SK-N-SH (cell line): ENCODE data around the gene MLANA. TPM values are rescaled to one million over a fixed set of nuclear protein-coding genes. Genes with fewer than 3 reads are reported as not detected.

Source experiments
- CTCF ChIA-PET: fragments of 300-600, 350-600 bp; formaldehyde crosslinking; extraction: SDS; loops from one replicate; lab custom pipeline; 2021; lab: Yijun Ruan, JAX
- POLR2A ChIA-PET: fragments of 350-600 bp; sonication (Branson Sonifier 250); formaldehyde crosslinking; extraction: SDS; loops from one replicate; lab custom pipeline; 2020; ENCODE audit warnings: antibody characterized with exemption, inconsistent platforms; lab: Yijun Ruan, JAX
- DNase-seq: peaks from one replicate; pipeline ENCODE4 v3.0.0; 2012
- H2AFZ ChIP-seq: fragments of 200-600 bp; sonication (generic); 2 replicates; pipeline ENCODE4 v1.8.1; 2016; ENCODE audit warnings: antibody characterized with exemption, mild to moderate bottlenecking, low read depth
- H3F3A ChIP-seq: fragments of 200-600 bp; sonication (generic); replicated peaks from 2 replicates; pipeline ENCODE3; 2016; ENCODE audit warnings: antibody characterized with exemption, mild to moderate bottlenecking; ENCODE audit not compliant: insufficient read depth
- H3K27ac ChIP-seq, 2 experiments: fragments of 200-500 bp in 1 of 2; fragments of 200-600 bp in 1 of 2; sonication (Bioruptor generic) in 1 of 2; sonication (generic), shearing (Covaris generic) in 1 of 2; 2 replicates each; pipeline versions ENCODE4 v1.5.1 to v1.6.1; 2014 to 2016; ENCODE audit warnings: low read depth in 2 of 2, inconsistent platforms in 1 of 2, low read length in 1 of 2, mild to moderate bottlenecking in 1 of 2, mixed read lengths in 1 of 2
- H3K27me3 ChIP-seq: fragments of 200-600 bp; sonication (generic), shearing (Covaris generic); 2 replicates; pipeline ENCODE4 v1.6.1; 2016; ENCODE audit warnings: mixed run types; ENCODE audit not compliant: insufficient read depth
- H3K36me3 ChIP-seq, 2 experiments: fragments of 200-500 bp in 1 of 2; fragments of 200-600 bp in 1 of 2; sonication (Bioruptor generic) in 1 of 2; sonication (generic) in 1 of 2; replicated peaks in 1 of 2; 2 replicates each; pipeline versions ENCODE3 to v1.5.1; 2014 to 2016; ENCODE audit warnings: low read length in 1 of 2, mild to moderate bottlenecking in 1 of 2; ENCODE audit not compliant: insufficient read depth in 2 of 2, control insufficient read depth in 1 of 2
- H3K4me1 ChIP-seq, 2 experiments: fragments of 200-500 bp in 1 of 2; fragments of 200-600 bp in 1 of 2; sonication (Bioruptor generic) in 1 of 2; sonication (generic), shearing (Covaris generic) in 1 of 2; 2 replicates each; pipeline versions ENCODE4 v1.5.1 to v1.6.1; 2014 to 2016; ENCODE audit warnings: low read depth in 1 of 2, low read length in 1 of 2, mixed run types in 1 of 2; ENCODE audit not compliant: insufficient read depth in 2 of 2, control insufficient read depth in 1 of 2
- H3K4me2 ChIP-seq: fragments of 200-600 bp; sonication (generic), shearing (Covaris generic); 2 replicates; pipeline ENCODE4 v1.6.1; 2017; ENCODE audit warnings: mixed run types
- H3K4me3 ChIP-seq, 2 experiments: fragments of 200-500 bp in 1 of 2; fragments of 200-600 bp in 1 of 2; sonication (Bioruptor generic) in 1 of 2; sonication (generic), shearing (Covaris generic) in 1 of 2; 2 replicates each; pipeline versions ENCODE4 v1.5.1 to v1.8.1; 2014 to 2016; ENCODE audit warnings: low read depth in 2 of 2, inconsistent platforms in 1 of 2, low read length in 1 of 2, mild to moderate bottlenecking in 1 of 2, mixed read lengths in 1 of 2, moderate library complexity in 1 of 2
- H3K79me2 ChIP-seq: fragments of 200-600 bp; sonication (generic); 2 replicates; pipeline ENCODE4 v1.8.1; 2017; ENCODE audit warnings: mild to moderate bottlenecking; ENCODE audit not compliant: insufficient read depth
- H3K9ac ChIP-seq: fragments of 200-600 bp; sonication (generic); 2 replicates; pipeline ENCODE4 v1.6.1; 2017; ENCODE audit warnings: mixed run types
- H3K9me2 ChIP-seq: fragments of 200-600 bp; sonication (generic); 2 replicates; pipeline ENCODE4 v1.6.1; 2017; ENCODE audit warnings: mixed run types
- H3K9me3 ChIP-seq: fragments of 200-600 bp; sonication (generic); 2 replicates; pipeline ENCODE4 v1.6.1; 2017; ENCODE audit warnings: mixed run types, mild to moderate bottlenecking, moderate library complexity
- H4K20me1 ChIP-seq: fragments of 200-600 bp; sonication (generic); 2 replicates; pipeline ENCODE4 v1.6.1; 2017; ENCODE audit warnings: mild to moderate bottlenecking, mixed run types; ENCODE audit not compliant: insufficient read depth
- EP300 ChIP-seq, 2 experiments: IDR thresholded peaks; 2 replicates each; pipeline versions ENCODE4 v1.4.0 to v1.6.1; 2012; ENCODE audit warnings: borderline replicate concordance in 1 of 2, low read depth in 1 of 2, low read length in 1 of 2
- GABPA ChIP-seq: IDR thresholded peaks from 2 replicates; pipeline ENCODE4 v1.4.0; 2012; ENCODE audit warnings: low read depth, mild to moderate bottlenecking
- GATA2 ChIP-seq: sonication (generic); formaldehyde crosslinking; IDR thresholded peaks from 2 replicates; pipeline ENCODE4 v1.5.0; 2020; ENCODE audit warnings: mild to moderate bottlenecking, missing genetic modification reagents
- IRF3 ChIP-seq: fragments of 150-350 bp; IDR thresholded peaks from 2 replicates; pipeline ENCODE4 v1.6.1; 2016; ENCODE audit warnings: mild to moderate bottlenecking, low read depth, low read length
- JUND ChIP-seq: IDR thresholded peaks from 2 replicates; pipeline ENCODE4 v1.4.0; 2012
- MEF2A ChIP-seq: IDR thresholded peaks from 2 replicates; pipeline ENCODE4 v1.4.0; 2012; ENCODE audit warnings: low read depth, borderline replicate concordance
- MXI1 ChIP-seq: IDR thresholded peaks from 2 replicates; pipeline ENCODE4 v1.6.1; 2012; ENCODE audit warnings: mild to moderate bottlenecking, low read depth, low read length, improper control_type of control experiment
- NFIC ChIP-seq: IDR thresholded peaks from 2 replicates; pipeline ENCODE4 v1.4.0; 2012; ENCODE audit warnings: borderline replicate concordance
- NRF1 ChIP-seq: IDR thresholded peaks from 2 replicates; pipeline ENCODE4 v1.6.1; 2012; ENCODE audit warnings: low read depth, mild to moderate bottlenecking, low read length
- POLR2AphosphoS5 ChIP-seq: IDR thresholded peaks from 2 replicates; pipeline ENCODE4 v1.6.1; 2012; ENCODE audit warnings: low read depth, low read length
- RAD21 ChIP-seq: IDR thresholded peaks from 2 replicates; pipeline ENCODE4 v1.6.1; 2012; ENCODE audit warnings: mild to moderate bottlenecking, low read length
- RCOR1 ChIP-seq: fragments of 150-350 bp; IDR thresholded peaks from 2 replicates; pipeline ENCODE4 v1.6.1; 2017; ENCODE audit warnings: antibody characterized with exemption, low read length
- RFX5 ChIP-seq: IDR thresholded peaks from 2 replicates; pipeline ENCODE4 v1.6.1; 2012; ENCODE audit warnings: mild to moderate bottlenecking, improper control_type of control experiment, low read length
- RXRA ChIP-seq: IDR thresholded peaks from 2 replicates; pipeline ENCODE4 v1.4.0; 2012; ENCODE audit warnings: low read depth, mild to moderate bottlenecking, borderline replicate concordance
- SIN3A ChIP-seq: IDR thresholded peaks from 2 replicates; pipeline ENCODE4 v1.6.1; 2012; ENCODE audit warnings: low read depth, mild to moderate bottlenecking, low read length, moderate library complexity, borderline replicate concordance
- TAF1 ChIP-seq: IDR thresholded peaks from 2 replicates; pipeline ENCODE4 v1.6.1; 2012; ENCODE audit warnings: low read depth, mild to moderate bottlenecking, low read length, moderate library complexity, borderline replicate concordance
- YY1 ChIP-seq: IDR thresholded peaks from 2 replicates; pipeline ENCODE4 v1.4.0; 2012; ENCODE audit warnings: low read depth, mild to moderate bottlenecking
- ZBTB33 ChIP-seq: IDR thresholded peaks from 2 replicates; pipeline ENCODE4 v1.4.0; 2012; ENCODE audit warnings: low read depth, borderline replicate concordance
- WGBS: methylation state at CpG from one replicate; pipeline ENCODE4 v1.1.6; 2017; ENCODE audit warnings: low lambda C conversion rate; 5-methylcytosine and 5-hydroxymethylcytosine counted together
- polyA plus RNA-seq, 3 experiments: library from polyadenylated mRNA; depleted of rRNA; stranded (reverse); fragments of >200 nt; gene quantifications; 2 replicates each; pipeline ENCODE4 v1.2.3, GENCODE V29; 2012
- TF ChIP-seq, protein P1 (sequence below): IDR thresholded peaks from 2 replicates; pipeline ENCODE4 v1.4.0; 2012; ENCODE audit warnings: low read depth
- TF ChIP-seq, protein P2 (sequence below): IDR thresholded peaks from 2 replicates; pipeline ENCODE4 v1.6.1; 2012; ENCODE audit warnings: mild to moderate bottlenecking, low read depth, low read length, moderate library complexity

MLANA gene
- polyA plus RNA-seq, 1 of the 3 experiments (the other 2 are of a cell fraction), result not detected

GRCh38 chr9:5872511-5872910 is 18.2 kb upstream of the MLANA start:
- TF ChIP-seq RFX5, result no peak
- TF ChIP-seq ZBTB33, result no peak
- no peak for TF ChIP-seq NFIC
- no peak for TF ChIP-seq JUND
- TF ChIP-seq, protein P1, sequence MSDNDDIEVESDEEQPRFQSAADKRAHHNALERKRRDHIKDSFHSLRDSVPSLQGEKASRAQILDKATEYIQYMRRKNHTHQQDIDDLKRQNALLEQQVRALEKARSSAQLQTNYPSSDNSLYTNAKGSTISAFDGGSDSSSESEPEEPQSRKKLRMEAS, result no peak
- no peak for TF ChIP-seq IRF3
- TF ChIP-seq NRF1, result no peak
- no peak for TF ChIP-seq MXI1
- no peak for TF ChIP-seq MEF2A
- TF ChIP-seq SIN3A, result no peak
- no peak for TF ChIP-seq GATA2
- Histone ChIP-seq H3K9ac (no peak overlapping the region), H3F3A (no peaks in the 10 kb centered on the region), H3K9me3 (no peaks in the 10 kb centered on the region), H3K36me3 (no peaks in the 10 kb centered on the region), H3K27me3 (no peaks in the 10 kb centered on the region), H3K4me1 (no peaks in the 10 kb centered on the region), H3K79me2 (no peaks in the 10 kb centered on the region), H3K4me2 (no peak overlapping the region), H3K9me2 (no peaks in the 10 kb centered on the region), H2AFZ (no peak overlapping the region; the same call in 1 of the 2 replicates), H4K20me1 (no peaks in the 10 kb centered on the region), H3K4me3 (no peak overlapping the region), H3K27ac (no peak overlapping the region)
- POLR2A ChIA-PET, result no interaction called here
- DNase-seq, result no peak
- WGBS, result 63% methylated on average over 4 of the region's 4 CpGs
- CTCF ChIA-PET, result interaction anchor here (1.4 to 2.9 kb wide), 2 partner anchors 14 to 433 kb away, joined by 5 to 20 read pairs; no protein-coding TSS in a partner anchor

- no peak for DNase-seq
- Histone ChIP-seq H3K4me1 (no peaks in the 10 kb centered on the region), H2AFZ (no peak overlapping the region), H3K9me2 (no peaks in the 10 kb centered on the region), H3K9ac (no peak overlapping the region), H3F3A (peaks cover 3% of the 10 kb centered on the region), H3K36me3 (no peaks in the 10 kb centered on the region), H3K9me3 (no peaks in the 10 kb centered on the region), H4K20me1 (no peaks in the 10 kb centered on the region), H3K27ac (no peak overlapping the region), H3K4me3 (no peak overlapping the region), H3K27me3 (no peaks in the 10 kb centered on the region), H3K79me2 (no peaks in the 10 kb centered on the region), H3K4me2 (no peak overlapping the region)
- ChIA-PET CTCF (interaction anchor here (0.8 to 2.0 kb wide), 2 partner anchors 12 to 40 kb away, joined by 3 to 11 read pairs; no protein-coding TSS in a partner anchor), POLR2A (no interaction called here)
- WGBS, result over 99% methylated on average over 5 of the region's 5 CpGs
- TF ChIP-seq, protein P2, sequence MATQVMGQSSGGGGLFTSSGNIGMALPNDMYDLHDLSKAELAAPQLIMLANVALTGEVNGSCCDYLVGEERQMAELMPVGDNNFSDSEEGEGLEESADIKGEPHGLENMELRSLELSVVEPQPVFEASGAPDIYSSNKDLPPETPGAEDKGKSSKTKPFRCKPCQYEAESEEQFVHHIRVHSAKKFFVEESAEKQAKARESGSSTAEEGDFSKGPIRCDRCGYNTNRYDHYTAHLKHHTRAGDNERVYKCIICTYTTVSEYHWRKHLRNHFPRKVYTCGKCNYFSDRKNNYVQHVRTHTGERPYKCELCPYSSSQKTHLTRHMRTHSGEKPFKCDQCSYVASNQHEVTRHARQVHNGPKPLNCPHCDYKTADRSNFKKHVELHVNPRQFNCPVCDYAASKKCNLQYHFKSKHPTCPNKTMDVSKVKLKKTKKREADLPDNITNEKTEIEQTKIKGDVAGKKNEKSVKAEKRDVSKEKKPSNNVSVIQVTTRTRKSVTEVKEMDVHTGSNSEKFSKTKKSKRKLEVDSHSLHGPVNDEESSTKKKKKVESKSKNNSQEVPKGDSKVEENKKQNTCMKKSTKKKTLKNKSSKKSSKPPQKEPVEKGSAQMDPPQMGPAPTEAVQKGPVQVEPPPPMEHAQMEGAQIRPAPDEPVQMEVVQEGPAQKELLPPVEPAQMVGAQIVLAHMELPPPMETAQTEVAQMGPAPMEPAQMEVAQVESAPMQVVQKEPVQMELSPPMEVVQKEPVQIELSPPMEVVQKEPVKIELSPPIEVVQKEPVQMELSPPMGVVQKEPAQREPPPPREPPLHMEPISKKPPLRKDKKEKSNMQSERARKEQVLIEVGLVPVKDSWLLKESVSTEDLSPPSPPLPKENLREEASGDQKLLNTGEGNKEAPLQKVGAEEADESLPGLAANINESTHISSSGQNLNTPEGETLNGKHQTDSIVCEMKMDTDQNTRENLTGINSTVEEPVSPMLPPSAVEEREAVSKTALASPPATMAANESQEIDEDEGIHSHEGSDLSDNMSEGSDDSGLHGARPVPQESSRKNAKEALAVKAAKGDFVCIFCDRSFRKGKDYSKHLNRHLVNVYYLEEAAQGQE, result no peak
- no peak for TF ChIP-seq RCOR1
- no peak for TF ChIP-seq YY1
- TF ChIP-seq NFIC, result no peak
- no peak for TF ChIP-seq SIN3A
- TF ChIP-seq MEF2A, result no peak
- no peak for TF ChIP-seq GABPA
- no peak for TF ChIP-seq NRF1
- TF ChIP-seq TAF1, result no peak
- no peak for TF ChIP-seq EP300 (IDR thresholded peaks at IDR 0.05; ENCODE audit: borderline replicate concordance in 1 of 2, low read depth in 1 of 2, low read length in 1 of 2)
- no peak for TF ChIP-seq RXRA
- no peak for TF ChIP-seq RAD21
- TF ChIP-seq POLR2AphosphoS5, result no peak
- TF ChIP-seq ZBTB33, result no peak
Measured at GRCh38 chr9:5873439-5873838, 17.2 kb upstream of the MLANA start.
